CD4-positive, alpha-beta T cell treated with Interferon alpha-2 for 1 hour (primary cell): ENCODE data around the gene PUS10.
"Not testable (repeated sequence)": the region's sequence is repeated elsewhere in the genome, so short reads cannot be mapped to it uniquely, and the experiment has no call there.

Source experiments
- DNase-seq, 2 donors: peaks; one replicate each; pipeline ENCODE4 v3.0.0-alpha.2; 2020 to 2022

Gene PUS10

GRCh38 chr2:61017556-61018317 lies at the start of gene PUS10, which contains the start of gene PEX13:
Gene PUS10, minus strand, starts transcription at chr2:61018255. Its CDS starts 6,365 bp downstream, at chr2:61011890.
Gene PEX13, plus strand, starts transcription at chr2:61017720. Its CDS starts 40 bp downstream, at chr2:61017760.
- DNase-seq, result peak in 1 of 2 donors; percentile 48

GRCh38 chr2:61065714-61066709 lies 48.0 kb upstream of the PUS10 start, which contains the start of gene SANBR:
Gene SANBR, plus strand, starts transcription at chr2:61065871. Its CDS starts 4,480 bp downstream, at chr2:61070351.
- peak; percentile 79 to 87 for DNase-seq

GRCh38 chr2:61059382-61059781 lies 41.3 kb upstream of the PUS10 start:
- DNase-seq, result no peak

GRCh38 chr2:61057562-61057961 lies 39.5 kb upstream of the PUS10 start:
- no peak for DNase-seq

GRCh38 chr2:61055557-61055956 lies 37.5 kb upstream of the PUS10 start:
- DNase-seq, result no peak

GRCh38 chr2:61045999-61046398 lies 27.9 kb upstream of the PUS10 start:
- no peak for DNase-seq

GRCh38 chr2:61045226-61045625 lies 27.2 kb upstream of the PUS10 start:
- no peak for DNase-seq

GRCh38 chr2:61044636-61045035 lies 26.6 kb upstream of the PUS10 start:
- no peak for DNase-seq

GRCh38 chr2:61042807-61043206 lies 24.8 kb upstream of the PUS10 start:
- DNase-seq, result no peak

GRCh38 chr2:61036643-61037042 lies 18.6 kb upstream of the PUS10 start:
- not testable (repeated sequence) for DNase-seq

- DNase-seq, result not testable (repeated sequence)
These were observed 16.5 kb upstream of the PUS10 start for GRCh38 chr2:61034592-61034991.

GRCh38 chr2:61029533-61029932 lies 11.5 kb upstream of the PUS10 start:
- no peak for DNase-seq

- no peak for DNase-seq
These were observed 5.6 kb upstream of the PUS10 start for GRCh38 chr2:61023670-61024069.

- no peak for DNase-seq
These were observed 3.2 kb upstream of the PUS10 start for GRCh38 chr2:61021228-61021660.

GRCh38 chr2:61018798-61019197 lies 743 bp upstream of the PUS10 start:
- DNase-seq, result no peak

GRCh38 chr2:61018318-61018755 lies 282 bp upstream of the PUS10 start:
- DNase-seq, result no peak

GRCh38 chr2:61017003-61017555 lies 976 bp downstream of the PUS10 start:
- DNase-seq, result peak; percentile 42 to 74

- no peak for DNase-seq
These were observed 1.6 kb downstream of the PUS10 start for GRCh38 chr2:61016392-61017002.

- no peak for DNase-seq
These were observed 2.1 kb downstream of the PUS10 start for GRCh38 chr2:61015976-61016375.

GRCh38 chr2:61014763-61015162 lies 3.3 kb downstream of the PUS10 start:
- no peak for DNase-seq

- no peak for DNase-seq
These were observed 4.7 kb downstream of the PUS10 start for GRCh38 chr2:61013382-61013781.

- DNase-seq, result peak in 1 of 2 donors; percentile 23
These were observed 5.8 kb downstream of the PUS10 start for GRCh38 chr2:61012303-61012702.
